PC-3 (cell line): Measurements from ENCODE around the gene PLXDC1.

Experiments
- CTCF ChIP-seq: fragments of 300-600 bp; sonication (generic); conservative IDR thresholded peaks from 2 replicates; pipeline ENCODE4 v1.5.1; 2017; ENCODE audit warnings: antibody characterized with exemption, low read depth, mild to moderate bottlenecking, low read length
- EZH2 ChIP-seq: fragments of 300-600 bp; sonication (generic); IDR thresholded peaks from one replicate; pipeline ENCODE4 v1.6.1; 2017; ENCODE audit warnings: antibody characterized with exemption, mild to moderate bottlenecking, low read length; ENCODE audit not compliant: unreplicated experiment
- EZH2phosphoT487 ChIP-seq: fragments of 300-600 bp; sonication (generic); IDR thresholded peaks from 2 replicates; pipeline ENCODE4 v1.6.1; 2018; ENCODE audit warnings: mild to moderate bottlenecking, antibody characterized with exemption, low read length, borderline replicate concordance

- TF ChIP-seq CTCF (no peak), EZH2 (no peak), EZH2phosphoT487 (no peak)
These were observed 21.6 kb upstream of the PLXDC1 start for GRCh38 chr17:39173080-39173479.
